ENCODE measurements around the gene NAV2.

The NAV2 gene

DNA sequence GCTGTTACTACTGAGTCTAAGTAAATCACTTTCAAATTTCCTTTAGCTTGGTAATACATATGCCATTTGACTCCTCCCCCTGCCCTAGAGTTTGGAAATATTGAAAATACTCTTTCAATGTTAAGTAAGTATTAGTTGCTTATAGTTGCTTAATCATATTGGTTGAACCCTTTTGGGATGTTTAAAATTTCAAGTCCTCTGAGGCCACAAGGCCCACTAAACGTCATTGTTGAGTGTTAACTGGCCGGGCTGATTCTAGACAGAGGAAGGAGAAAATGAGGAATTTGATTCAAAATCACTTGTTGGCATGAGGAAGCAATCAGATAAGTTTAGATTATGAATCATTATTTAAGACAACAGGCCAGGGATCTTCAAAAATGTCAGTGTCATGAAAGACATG, 8.5 kb downstream of the NAV2 start:
- no peak for DNase-seq

DNA sequence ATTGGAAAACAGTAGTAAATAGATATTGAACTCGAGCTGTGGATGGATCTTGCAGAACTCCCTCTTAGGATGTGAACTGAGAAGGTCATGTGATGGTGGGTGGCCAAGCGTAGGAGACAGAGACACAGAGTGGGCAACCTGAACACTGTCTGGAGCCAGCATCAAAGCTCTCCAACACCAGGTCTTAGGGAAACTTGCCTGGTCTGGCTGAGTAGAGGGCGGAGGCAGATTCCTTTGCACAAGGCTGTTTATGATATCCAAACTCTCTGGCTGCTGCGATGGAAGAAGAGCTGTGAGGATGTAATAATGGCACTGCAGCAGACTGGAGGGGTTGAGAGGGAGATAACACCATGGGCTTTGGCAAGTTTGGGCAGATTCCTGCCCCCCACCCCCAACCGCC, 10.1 kb downstream of the NAV2 start:
- no peak for DNase-seq

DNA sequence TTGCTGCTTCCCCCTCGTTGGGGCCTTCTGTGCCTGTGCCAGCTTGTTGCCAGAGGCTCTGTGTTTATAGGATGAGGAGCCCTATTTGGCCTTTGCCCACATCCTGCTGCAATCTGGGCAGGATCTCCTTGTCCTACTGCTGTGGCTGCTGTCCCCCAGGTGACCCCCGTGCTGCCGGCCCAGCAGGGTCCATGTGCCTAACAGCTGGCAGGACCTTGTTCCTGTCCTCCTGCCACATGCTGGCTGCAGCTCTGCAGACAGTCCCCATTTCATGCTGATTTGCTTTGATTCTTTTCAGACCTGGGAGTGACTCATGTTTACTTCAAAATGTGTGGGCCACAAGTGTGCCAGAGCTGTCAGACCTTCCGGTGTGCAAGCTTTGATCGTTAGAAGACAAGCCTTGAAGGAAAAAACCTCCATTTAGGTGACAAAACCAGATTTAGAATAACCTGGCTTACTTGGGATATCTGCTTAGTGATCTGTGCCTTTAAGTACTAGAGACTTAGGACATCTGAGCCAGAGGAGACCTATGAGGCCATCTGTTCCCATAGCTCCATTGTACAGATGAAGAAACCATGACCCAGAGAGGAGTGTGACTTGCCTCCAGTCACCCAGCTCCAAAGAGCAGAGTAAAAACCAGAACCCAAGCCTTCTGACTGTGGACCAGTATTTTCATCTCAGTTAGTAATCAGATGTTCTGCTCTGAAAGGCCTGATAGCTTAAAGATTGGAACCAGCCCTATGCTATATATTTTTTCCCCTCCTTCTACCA, 11.1 kb downstream of the NAV2 start:
- DNase-seq, result peak; percentile 35

DNA sequence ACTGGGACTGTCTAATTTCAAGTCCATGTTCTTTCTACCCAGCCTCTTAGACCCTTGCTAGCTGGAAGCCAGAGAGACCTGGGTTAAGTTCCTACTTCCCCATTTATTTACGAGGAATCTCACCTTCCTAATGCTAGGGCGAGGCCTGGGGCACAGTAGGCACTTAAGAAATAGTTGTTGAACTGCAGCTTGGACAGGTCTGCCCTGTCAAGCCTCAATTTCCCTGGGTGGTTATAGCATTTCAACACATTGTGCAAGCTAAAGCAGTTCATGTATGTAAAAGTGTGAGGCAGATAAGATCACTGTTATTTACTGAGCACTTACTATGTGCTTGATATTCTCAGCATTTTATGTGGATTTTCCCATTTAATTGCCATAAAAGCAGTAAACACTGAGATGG, 12.1 kb downstream of the NAV2 start:
- DNase-seq, result no peak

DNA sequence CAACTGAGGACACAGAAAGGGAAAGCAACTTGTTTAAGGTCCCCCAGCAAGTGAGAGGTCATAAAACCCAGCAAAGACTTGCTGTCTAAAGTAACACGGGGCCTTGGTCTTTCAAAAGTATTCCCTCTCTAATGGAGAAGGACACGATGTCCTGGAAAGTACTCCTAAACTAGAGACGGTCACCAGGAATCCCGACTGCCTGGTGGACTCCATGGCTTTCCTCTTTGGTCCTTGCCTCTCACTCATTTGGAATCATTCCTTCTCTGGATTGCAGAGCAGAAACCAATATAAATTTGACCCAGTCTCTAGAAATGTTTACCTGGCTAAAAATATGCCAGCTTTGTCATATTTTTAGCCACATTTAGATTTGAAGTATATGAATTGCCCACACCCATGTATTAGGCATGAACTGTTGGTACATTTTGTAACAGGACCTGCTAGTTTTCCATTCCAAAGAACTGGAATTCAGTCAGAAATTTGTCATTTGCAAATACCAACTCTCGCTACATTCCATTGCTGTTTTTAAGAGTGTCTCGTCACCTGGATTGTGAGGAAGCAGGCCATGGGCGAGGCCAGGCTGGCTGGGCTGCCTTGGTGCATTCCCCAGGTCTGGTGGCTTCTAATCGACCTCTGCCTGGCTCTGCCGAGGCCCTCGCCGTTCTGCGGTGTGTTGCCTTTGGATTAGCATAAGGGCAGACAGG, 12.9 kb downstream of the NAV2 start:
- DNase-seq, result no peak

DNA sequence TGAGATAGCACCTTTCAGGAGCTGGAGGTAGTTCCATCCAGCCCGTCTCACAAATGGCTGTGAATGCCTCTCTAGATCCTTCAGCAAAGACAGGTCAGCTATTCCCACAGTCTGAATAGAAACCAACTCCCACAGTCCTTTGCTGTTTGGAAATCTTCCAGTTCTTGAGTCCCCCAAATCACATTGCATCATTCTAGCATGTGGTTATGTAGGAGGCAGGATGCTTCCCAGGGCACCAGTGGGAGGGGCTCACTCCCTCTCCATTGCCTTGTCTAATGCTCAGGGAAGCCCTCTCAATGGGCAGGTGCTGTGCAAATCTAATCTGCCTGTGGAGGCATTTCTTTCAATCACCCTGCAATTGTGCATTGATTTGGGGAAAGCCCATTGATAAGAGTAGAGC, 14.6 kb downstream of the NAV2 start:
- no peak for DNase-seq

DNA sequence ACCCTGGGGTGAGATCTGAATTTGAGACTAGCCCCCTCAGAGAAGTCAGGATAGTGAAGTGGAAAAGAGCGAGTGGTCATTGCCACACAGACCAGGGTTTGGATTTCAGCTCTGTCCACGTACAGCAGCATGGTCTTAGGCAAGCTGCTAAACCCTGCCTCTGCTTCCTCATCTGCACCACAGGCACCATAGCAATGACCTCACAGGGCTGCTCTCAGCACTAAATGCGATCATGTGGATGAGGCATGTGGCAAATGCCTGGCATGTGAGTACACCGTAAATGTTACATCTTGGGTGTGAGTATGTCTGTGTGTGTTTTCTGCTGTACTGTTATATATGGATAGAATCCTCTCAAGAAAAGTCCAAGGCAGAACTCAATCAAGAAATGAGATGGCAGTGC, 15.8 kb downstream of the NAV2 start:
- DNase-seq, result no peak

DNA sequence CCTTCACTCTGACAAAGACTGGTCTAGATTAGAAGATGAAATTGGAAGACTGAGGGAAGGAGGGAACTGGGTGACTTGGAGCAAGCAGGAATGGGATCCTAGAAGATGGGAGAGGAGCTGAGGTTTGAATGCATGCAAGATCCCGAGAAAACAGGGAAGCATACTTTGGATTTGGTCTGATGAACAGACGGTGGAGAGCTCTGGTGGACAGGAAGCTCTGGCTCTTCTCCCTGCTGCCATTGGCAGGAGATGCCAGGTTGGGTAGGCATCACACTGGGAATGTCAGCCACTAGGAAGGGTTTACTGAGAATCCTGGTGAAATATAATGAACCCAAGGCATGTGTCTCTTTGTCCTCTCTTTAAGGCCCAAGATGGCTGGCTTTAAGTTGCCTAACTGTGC, 16.5 kb downstream of the NAV2 start:
- no peak for DNase-seq

DNA sequence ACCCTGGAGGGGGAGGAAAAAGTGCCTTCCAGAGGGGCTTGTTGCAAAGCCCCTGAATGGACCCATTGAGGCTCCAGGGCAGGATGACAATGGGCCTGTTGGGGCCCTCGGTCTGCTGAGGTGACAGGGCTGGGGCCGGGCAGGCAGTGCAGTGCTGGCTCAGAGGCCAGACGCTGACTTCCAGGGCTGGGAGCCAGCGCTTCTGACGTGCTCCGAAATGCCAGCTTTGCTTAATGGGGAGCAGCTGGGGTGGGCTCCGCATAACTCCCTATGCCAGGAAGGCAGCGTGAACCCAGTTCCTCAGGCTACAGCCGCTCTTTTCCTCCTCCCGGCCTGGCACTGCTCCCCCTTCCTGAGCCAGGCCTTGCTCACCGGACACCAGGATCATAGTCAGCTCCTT, 17.7 kb downstream of the NAV2 start:
- no peak for DNase-seq

DNA sequence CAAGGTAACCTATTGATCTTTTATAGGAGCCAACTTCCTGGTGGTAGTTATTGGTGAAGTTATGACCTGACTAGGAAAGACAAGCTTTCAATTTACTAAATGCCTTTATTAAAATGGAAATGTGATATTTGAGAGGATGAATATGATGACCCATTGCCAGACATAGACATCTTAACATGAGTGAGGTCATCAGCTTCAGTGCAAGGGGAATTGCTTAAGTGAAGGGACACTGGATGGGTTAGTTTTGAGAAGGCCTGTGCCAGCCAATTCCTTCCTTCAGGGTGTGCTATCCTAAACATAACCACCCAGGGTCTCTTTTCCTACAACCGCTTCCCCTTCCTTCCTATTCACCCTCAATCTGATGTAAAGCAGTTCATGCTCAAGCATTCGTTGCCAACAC, 21.5 kb downstream of the NAV2 start:
- DNase-seq, result no peak

DNA sequence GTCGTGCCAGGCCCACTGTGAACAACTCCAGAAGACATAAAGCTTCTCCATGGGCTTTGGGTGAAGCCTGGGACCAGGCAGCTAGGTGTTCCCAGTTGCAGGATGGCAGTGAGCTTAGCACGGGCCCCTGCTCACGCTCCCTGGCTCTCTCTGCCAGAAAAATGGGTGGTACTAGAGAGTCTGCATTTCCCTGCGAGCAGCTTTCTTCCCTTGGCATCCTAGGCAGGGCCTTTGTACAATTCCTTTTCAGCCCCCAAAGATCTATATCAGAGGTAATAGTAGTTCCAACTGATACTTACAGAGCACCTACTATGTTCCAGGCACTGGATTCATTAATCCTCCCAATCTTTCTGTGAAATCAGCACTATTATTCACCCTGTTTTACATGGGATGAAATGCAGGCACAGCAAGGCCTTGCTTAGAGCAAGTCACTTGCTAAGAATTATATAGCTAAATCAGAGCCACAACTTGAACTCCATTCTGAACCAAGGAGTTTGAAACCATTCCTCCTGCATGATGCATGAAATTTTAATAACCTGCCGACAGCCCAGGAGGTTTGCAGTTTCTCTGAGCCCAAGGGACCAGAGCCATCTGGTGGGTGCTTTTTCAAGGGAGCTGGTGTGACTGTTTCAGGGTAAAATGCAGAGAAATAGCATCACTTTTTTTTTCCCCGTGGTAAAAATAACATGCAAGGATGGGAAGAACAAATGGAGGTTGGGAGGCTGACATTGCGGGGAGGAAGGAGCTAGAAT, 22.7 kb downstream of the NAV2 start:
- no peak for DNase-seq

DNA sequence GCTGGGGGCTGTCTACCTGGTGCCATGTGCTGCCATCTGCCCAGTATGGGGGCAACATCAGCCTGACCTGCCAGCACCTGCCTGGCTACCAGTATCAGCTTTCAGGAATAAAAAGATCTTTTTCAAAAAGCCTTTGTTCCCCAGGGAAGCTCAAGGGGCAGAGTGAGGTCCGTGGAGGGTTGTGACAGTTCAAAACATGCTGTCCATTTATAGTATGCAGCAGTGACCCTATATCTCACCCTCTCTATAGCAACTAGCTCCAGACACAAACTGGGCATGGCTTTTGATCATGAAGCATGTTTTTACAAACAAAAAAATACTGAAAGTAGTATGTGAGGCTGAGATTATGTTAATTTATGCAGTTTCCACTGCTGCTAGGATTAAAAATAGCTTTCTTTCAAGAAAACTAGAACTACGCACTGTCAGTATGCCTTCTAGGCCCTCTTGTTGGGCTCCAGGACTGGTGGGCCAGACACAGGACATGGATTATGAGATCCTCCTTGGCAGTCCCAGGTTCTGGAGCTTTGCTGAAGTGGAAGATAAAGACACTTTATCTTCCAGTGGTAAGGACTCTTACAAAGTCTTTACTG, 23.4 kb downstream of the NAV2 start:
- DNase-seq, result no peak

DNA sequence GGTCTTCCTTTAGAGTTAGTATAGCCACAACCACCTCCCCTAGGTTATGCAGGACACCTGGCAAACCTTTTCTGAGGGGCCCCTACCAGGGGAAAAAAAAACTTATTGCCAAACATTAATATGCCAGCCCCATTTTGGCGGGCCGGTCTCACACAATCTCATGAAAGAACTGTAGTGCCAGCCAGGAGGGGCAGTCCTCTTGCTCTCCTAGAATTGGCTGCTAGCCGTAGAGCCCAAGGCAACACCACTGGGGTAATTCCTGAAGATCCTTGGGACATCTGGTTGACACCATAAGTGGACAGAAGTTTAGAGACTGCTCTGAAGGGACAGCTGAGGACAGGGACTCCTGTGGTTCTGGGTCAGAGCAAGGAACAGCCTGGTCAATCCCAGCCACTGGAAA, 24.2 kb downstream of the NAV2 start:
- no peak for DNase-seq

DNA sequence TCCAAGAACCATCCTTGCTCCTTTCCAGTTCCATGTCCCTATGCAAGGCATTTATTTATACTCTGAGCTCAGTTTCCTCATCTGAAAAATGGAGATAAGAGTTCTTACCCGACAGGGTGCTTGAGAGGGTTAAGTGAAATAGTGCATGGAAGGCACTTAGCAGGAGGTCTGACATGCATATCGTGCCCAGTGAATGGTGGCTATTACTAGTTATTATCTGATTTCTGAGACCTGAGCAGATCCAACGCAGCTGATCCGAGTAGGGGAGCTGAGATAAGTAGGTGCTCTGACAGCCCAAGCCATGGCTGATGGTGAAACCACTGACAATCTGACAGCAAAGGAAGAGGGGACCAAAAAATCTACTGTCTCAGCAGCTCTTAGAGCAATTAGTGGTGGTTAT, 24.9 kb downstream of the NAV2 start:
- DNase-seq, result no peak

DNA sequence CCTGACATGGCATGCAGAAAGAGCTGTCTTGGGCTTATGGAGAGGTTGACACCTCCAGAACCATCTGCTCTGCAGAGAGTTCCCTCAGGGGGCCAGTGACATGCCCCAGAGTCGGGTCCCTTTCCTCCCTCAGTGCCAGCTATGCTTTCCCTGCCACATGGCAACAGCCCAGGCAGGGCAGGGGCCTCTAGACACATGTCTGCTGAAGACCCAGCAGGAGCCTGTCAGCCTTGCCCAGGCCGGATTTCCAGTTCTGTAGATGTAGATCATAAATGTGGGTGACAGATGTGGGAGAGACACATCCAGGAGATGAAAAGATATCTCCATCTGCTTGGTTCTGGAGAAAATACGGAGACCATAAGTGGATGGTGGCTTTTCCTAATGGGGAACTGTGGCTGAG, 25.5 kb downstream of the NAV2 start:
- DNase-seq, result no peak

DNA sequence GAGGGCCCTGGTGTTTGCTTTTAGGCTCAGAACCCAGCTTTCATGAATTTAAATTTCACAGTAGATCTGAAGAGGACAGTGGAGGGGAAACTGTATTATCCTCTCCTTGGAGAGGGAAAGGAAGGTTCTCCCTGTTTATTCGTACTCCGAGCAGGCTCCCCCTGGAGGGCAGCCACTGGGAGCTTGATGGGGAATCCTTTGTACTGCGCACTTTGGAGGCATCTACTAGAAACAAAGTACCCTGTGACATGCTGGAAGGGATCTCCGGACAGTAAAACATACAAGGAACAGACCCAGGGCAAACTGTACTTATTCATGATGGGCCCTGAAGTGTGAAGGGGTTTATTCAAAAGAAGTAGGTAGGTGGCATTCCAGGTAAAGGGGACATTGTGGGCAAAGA, 27.2 kb downstream of the NAV2 start:
- no peak for DNase-seq

DNA sequence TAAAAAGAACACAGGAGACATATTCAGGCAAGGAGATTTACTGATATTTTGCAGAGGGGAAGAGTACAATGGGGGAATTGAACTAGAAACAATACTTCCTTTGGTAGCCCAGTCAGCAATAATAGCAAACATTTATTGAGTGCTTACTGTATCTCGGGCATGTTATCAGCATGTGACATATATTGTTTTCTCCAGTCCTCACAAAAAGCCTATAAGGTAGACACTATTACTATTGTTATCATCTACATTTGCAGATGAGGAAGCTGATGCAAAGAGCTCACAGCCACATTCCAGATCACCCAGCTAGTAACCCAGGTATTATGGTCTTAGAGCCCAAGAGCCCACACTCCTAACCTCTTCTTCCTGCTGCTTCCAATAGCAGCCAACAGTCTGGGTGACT, 27.9 kb downstream of the NAV2 start:
- no peak for DNase-seq

DNA sequence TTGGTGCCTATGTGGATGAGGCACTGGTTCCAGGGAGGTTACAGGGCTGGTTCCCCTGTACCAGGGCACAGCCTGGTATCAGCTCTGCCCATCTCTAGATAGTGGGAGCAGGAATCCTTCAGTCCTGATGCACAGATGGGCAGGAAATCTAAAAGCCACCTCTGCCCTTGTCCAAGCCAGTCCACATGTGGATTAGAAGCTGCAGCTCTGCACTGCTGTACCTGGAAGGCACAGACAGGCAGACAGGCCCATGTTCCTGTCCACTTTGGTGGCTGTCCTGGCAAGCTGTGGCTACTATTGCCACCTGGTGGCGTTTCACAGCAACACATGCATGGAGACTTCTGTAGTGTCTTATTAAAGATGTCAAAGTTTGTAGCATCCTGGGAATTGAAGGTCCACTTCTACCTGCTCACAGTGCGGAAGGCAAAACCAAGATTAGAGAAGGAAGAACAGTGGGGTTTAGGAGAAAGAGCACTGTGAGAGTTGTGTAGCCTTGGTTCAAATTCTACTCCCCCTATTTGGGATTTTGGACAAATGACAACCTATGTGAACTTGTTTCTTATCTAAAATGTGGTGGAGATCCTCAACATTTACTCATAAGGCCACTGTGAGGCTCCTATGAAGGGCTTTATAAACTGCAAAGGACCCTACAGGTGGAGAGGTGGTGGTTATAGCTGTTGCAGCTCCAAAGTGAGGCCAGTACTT, 30.1 kb downstream of the NAV2 start:
- peak; percentile 67 for DNase-seq

DNA sequence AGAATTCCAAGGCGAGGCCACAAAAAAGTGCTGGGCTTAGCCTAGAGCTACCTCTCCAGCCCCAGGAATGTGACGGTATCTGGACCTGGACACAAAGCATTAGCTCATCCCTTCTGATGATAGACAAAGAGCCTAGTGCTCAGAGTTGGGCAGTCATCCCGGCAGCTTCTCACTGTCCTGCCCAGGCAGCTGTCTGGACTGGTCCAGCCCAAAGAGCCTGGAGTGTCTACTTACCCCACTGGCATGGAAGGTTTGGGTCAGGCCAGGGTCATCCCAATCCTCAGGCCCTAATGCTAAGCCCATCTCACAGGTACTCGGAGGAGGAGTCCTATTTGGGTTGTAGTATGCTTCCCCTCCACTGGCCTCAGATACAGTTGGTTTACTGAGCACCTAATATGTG, 31.0 kb downstream of the NAV2 start:
- no peak for DNase-seq

DNA sequence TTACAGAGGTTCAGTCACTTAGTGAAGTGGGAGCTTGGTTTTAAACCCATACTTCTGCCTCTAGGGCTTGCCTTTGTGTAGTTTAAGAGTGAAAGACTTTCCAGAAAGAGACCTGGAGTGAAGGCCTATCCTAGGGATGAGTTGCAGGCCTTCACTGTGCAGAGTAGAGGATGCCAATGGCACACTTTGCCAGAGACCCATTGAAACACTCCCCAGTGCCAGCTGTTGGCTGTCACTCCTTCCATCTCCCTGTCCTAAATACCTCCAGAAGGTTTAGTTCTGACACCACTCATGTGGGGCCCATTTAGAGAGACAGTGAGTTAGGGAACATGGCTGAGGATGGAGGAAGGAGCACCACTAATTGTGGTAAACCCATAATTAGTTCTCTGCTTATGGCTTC, 31.5 kb downstream of the NAV2 start:
- DNase-seq, result no peak

DNA sequence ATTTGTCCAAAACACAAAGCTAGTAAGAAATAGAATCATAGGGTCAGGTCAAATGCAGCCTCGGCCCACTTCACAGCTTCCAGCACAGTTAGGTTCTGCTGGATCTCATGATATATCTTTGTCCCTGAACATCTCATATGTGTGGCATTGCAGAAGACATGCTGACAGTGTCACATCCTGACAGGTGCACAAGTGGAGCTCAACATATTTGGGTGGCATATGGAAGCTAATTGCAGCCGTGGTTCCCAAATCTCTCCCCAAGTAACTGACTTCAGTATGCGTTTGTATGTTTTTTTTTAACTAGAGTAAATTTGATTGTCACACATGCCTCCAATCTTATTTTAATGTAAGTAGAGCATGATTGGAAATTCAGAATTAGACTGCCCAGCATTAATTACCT, 33.4 kb downstream of the NAV2 start:
- DNase-seq, result no peak

DNA sequence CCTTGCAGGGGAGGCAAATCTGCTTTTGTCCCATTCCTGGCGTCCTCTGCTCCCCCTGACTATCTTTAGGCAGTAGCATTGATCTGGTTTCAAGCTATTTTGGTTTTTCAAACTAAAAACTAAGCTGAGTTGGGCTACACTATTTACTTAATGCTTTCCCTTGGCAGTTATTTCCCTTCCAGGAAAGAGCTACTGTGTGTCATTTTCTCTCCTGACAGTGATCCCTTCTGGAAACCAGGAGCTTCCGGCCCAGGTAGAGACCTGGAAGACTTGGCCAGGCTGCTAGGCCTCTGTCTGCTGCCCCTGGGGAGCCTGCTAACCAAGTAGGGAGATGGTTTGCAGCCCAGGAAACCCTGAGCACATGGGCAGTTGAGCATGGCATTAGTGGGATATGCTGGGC, 35.0 kb downstream of the NAV2 start:
- no peak for DNase-seq

DNA sequence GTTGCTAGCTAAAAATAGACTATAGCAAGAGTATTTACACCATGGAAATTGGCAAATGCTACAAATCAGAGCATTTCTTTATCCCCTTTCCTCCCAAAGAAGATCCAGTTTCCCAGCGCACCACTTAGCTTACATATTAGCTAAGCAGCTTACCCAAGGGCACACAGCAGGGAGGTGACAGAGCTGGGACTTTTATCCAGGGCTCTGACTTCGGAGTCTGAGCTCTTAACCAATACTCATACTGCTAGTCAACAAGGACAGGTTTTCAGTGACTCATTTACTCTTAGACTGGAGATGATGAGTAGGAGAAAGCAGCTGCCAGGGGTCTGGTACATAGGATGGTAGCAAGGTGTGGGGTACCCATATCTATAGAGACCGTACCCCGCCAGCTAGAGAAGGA, 38.4 kb downstream of the NAV2 start:
- DNase-seq, result no peak
